Measurements from ENCODE around the gene EFCAB8. TPM values are rescaled to one million over a fixed set of nuclear protein-coding genes. Genes with fewer than 3 reads are reported as not detected.

Gene EFCAB8
- total RNA-seq, 2 donors from 2014 or later = not detected

DNA sequence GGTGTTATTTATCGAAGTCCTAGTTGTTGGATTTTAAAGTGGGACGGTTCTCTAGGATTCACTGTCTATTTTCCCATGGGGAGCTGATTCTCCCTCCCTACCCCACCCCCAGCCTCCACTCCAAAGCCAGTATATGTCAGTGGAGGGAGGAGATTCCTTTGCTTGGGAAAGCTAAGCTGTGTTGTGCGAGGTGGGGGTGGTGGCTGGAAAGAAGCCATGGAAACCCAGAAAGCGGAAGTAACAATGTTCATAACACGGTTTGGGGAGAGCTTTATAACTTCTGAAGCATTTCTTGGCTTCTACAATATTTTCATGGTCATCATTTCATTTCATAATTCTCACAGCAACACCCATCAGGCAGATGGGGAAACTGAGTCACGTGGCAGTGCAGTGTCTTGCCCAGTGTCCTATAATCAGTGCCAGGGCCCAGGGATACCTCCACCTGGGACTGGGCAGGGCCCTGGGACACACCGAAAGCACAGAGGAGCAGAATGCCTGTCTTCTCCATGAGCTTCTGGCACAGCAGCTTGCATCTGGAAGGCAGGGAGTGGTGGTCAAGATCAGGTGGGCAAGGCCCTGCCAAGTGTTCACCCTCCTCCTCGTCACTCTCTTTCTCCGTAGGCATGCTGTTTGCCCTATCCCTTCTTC is 141.0 kb downstream of the EFCAB8 start:
- Histone ChIP-seq H3K27me3 (no peaks in the 10 kb centered on the region), H3K4me3 (no peak overlapping the region), H3K9me3 (peaks cover 0 to 11% of the 10 kb centered on the region in 2 donors), H3K27ac (no peak overlapping the region), H3K4me1 (no peaks in the 10 kb centered on the region), H3K36me3 (no peaks in the 10 kb centered on the region)
- TF ChIP-seq CTCF (IDR thresholded peaks at IDR 0.05) = no peak
- no peak for DNase-seq (ENCODE audit: low spot score)

- Histone ChIP-seq H3K27me3 (no peaks in the 10 kb centered on the region), H3K36me3 (no peaks in the 10 kb centered on the region), H3K9me3 (peaks cover 0 to 7% of the 10 kb centered on the region in 2 donors), H3K27ac (no peak overlapping the region), H3K4me3 (no peak overlapping the region), H3K4me1 (no peaks in the 10 kb centered on the region)
- no peak for TF ChIP-seq CTCF (IDR thresholded peaks at IDR 0.05)
- no peak for DNase-seq (ENCODE audit: low spot score)
Observed at GRCh38 chr20:33000802-33001466, 142.2 kb downstream of the EFCAB8 start.

DNA sequence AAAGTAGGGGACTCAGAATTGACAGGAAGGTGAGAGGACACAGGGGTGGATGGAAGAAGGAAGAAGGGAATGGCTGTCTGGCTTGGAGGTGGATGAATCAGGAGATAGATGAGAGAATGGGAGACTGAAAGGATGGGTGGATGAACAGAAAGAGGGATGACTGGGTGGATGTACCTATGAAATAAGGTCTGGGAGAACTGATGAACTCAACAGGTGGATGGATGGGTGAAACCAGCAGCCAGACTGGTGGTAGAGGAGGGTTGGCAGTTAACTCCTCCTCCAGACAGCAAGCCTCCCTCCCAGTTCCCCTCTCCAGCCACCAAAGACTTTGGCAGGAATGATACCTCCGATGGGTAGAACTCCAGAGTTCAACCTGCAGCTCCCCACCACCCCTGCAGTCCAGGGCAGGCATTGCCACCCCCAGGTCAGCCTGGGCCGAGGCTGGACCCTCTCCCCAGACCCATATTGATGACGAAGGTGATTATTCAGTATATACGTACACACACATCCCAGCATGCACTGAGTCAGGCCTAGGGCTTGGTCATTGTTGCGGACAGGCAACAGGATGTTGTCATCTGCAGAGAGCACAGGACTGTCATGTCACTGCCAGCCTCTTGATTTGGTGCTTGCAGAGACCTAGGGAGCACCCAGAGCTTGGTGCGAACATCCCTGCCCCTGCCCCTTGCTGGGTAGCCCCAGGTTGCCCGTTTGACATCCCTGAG is 143.5 kb downstream of the EFCAB8 start:
- no peak overlapping the region for H3K4me3 ChIP-seq
- H3K4me1 ChIP-seq = no peaks in the 10 kb centered on the region
- H3K36me3 ChIP-seq = no peaks in the 10 kb centered on the region
- peaks cover 0 to 7% of the 10 kb centered on the region in 2 donors for H3K9me3 ChIP-seq
- no peak overlapping the region for H3K27ac ChIP-seq
- DNase-seq (ENCODE audit: low spot score) = no peak
- H3K27me3 ChIP-seq = no peaks in the 10 kb centered on the region
- no peak for TF ChIP-seq CTCF (IDR thresholded peaks at IDR 0.05)

DNA sequence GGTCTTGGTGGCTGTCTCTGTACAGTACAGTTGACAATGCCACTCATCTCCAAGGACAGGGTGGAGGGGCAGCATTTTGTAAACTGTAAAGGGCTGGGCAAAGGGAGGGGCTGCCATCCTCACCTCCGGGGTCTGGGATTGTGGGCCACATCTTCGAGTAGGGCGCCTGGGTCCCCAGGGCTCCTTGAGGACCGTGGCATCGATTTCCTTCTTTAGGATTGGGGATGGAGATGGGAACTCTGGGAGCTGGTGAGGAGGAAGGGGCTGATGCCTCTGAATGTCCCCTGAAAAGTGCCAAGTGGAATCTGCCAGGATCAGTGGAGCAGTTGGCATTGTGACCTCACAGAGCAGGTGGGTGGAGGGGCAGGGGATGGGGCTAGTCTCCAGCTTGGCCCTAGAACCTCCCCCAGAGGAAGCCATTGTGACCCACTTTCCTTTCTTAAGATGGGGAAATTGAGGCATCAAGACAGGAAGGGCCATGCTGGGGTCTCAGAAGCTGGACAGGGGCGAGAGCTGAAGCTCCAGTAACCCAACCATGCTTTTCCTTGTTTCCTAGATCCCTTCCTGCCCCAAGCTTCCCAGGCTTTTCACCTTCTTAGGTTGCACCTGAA is 145.5 kb downstream of the EFCAB8 start, which contains the start of gene SUN5:
SUN5 (minus strand) TSS at position 293 of the 611 bp plus-strand sequence; CDS start at position 200, 93 bp downstream.
- Histone ChIP-seq H3K9me3 (peaks cover 0 to 7% of the 10 kb centered on the region in 2 donors), H3K27ac (no peak within 1 kb of the TSS), H3K36me3 (no peaks in the 10 kb centered on the region), H3K4me3 (no peak within 1 kb of the TSS), H3K27me3 (no peaks in the 10 kb centered on the region), H3K4me1 (no peaks in the 10 kb centered on the region)
- no peak for TF ChIP-seq CTCF (IDR thresholded peaks at IDR 0.05)
- DNase-seq (ENCODE audit: low spot score) = no peak

DNA sequence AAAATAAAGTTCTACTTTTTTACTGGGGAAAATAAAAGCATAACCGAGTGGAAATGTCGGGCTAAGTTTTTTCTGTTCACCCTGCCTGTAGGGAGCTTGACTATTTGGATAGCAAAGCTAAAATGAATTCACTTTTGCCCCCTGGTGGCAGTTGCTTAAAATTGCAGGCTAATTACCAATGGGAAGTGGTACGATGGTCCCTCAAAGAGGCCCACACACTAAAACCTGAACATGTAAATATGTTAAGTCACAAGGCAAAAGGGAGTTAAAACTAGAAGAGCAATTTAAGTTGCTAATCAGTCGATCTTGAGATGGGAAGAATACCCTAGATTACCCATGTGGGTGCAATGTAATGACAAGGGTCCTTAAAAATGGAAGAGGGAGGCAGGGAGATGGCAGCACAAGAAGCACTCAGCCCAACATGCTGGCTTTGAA is 146.4 kb downstream of the EFCAB8 start:
- no peak overlapping the region for H3K4me3 ChIP-seq
- no peaks in the 10 kb centered on the region for H3K27me3 ChIP-seq
- DNase-seq (ENCODE audit: low spot score) = no peak
- H3K27ac ChIP-seq = no peak overlapping the region
- no peaks in the 10 kb centered on the region for H3K36me3 ChIP-seq
- peaks cover 0 to 7% of the 10 kb centered on the region in 2 donors for H3K9me3 ChIP-seq
- no peaks in the 10 kb centered on the region for H3K4me1 ChIP-seq
- TF ChIP-seq CTCF (IDR thresholded peaks at IDR 0.05) = peak in 1 of 2 donors; percentile 35

Measured in right atrium auricular region (tissue), 2 donors.